ENCODE results near the gene PLXDC2. TPM values are rescaled to one million over a fixed set of nuclear protein-coding genes. Genes with fewer than 3 reads are reported as not detected.

PLXDC2 gene
- total RNA-seq, 6 experiments from 2014 or later = 4.1 to 6.5 (median 5.3) TPM

GRCh38 chr10:20299034-20299736 lies 483.0 kb downstream of the PLXDC2 start:
- H3K9me3 ChIP-seq = no peaks in the 10 kb centered on the region
- H3K27ac ChIP-seq = no peak overlapping the region
- TF ChIP-seq POLR2A (IDR thresholded peaks at IDR 0.05) = no peak
- no peak for TF ChIP-seq CTCF (IDR thresholded peaks at IDR 0.05)
- ATAC-seq = no peak
- intact Hi-C loops (cut with DNase I) = no loop called here
- no peaks in the 10 kb centered on the region for H3K36me3 ChIP-seq
- no peaks in the 10 kb centered on the region for H3K4me1 ChIP-seq
- 29% methylated on average over 4 of the region's 4 CpGs for whole genome bisulfite sequencing (ENCODE audit: insufficient coverage, low coverage, low lambda C conversion rate, missing lambda C conversion rate)
- H3K27me3 ChIP-seq = no peaks in the 10 kb centered on the region
- no peak overlapping the region for H3K4me3 ChIP-seq
- no peak for DNase-seq

DNA sequence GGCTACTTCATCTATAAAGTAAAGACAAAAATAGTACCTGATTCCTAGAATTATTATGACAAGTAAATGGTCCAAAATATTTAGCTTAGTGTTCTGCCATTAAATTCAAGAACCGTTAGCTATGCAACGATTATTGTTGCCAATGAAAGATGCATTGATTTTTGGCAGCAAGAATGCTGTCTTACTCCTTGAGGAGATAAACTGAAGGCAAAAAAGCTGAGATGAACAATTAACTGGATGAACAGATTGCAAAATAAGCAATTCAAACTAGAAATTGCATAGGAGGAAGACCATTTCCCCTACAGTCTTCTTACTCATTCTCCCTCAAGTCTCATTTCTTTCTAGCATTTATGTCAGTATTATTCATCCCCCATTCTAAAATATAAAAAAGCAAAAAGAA lies 484.5 kb downstream of the PLXDC2 start:
- Histone ChIP-seq H3K36me3 (no peaks in the 10 kb centered on the region), H3K27ac (no peak overlapping the region), H3K9me3 (no peaks in the 10 kb centered on the region), H3K4me3 (no peak overlapping the region), H3K27me3 (no peaks in the 10 kb centered on the region), H3K4me1 (no peaks in the 10 kb centered on the region)
- WGBS (ENCODE audit: insufficient coverage, low coverage, low lambda C conversion rate, missing lambda C conversion rate) = 96% methylated on average over 2 of the region's 2 CpGs
- TF ChIP-seq POLR2A (IDR thresholded peaks at IDR 0.05) (no peak), CTCF (IDR thresholded peaks at IDR 0.05) (no peak)
- DNase-seq = no peak
- intact Hi-C loops (cut with DNase I) = no loop called here
- ATAC-seq = no peak

- H3K9me3 ChIP-seq = no peaks in the 10 kb centered on the region
- TF ChIP-seq POLR2A (IDR thresholded peaks at IDR 0.05) = no peak
- TF ChIP-seq CTCF (IDR thresholded peaks at IDR 0.05) = no peak
- H3K4me3 ChIP-seq = no peak overlapping the region
- WGBS (ENCODE audit: insufficient coverage, low coverage, low lambda C conversion rate, missing lambda C conversion rate) = 100% methylated on average over 1 of the region's 2 CpGs
- H3K27me3 ChIP-seq = no peaks in the 10 kb centered on the region
- no peak for DNase-seq
- H3K36me3 ChIP-seq = no peaks in the 10 kb centered on the region
- no peaks in the 10 kb centered on the region for H3K4me1 ChIP-seq
- no peak overlapping the region for H3K27ac ChIP-seq
- ATAC-seq = no peak
- intact Hi-C loops (cut with DNase I) = no loop called here
These were observed 485.8 kb downstream of the PLXDC2 start for GRCh38 chr10:20302033-20302432.

DNA sequence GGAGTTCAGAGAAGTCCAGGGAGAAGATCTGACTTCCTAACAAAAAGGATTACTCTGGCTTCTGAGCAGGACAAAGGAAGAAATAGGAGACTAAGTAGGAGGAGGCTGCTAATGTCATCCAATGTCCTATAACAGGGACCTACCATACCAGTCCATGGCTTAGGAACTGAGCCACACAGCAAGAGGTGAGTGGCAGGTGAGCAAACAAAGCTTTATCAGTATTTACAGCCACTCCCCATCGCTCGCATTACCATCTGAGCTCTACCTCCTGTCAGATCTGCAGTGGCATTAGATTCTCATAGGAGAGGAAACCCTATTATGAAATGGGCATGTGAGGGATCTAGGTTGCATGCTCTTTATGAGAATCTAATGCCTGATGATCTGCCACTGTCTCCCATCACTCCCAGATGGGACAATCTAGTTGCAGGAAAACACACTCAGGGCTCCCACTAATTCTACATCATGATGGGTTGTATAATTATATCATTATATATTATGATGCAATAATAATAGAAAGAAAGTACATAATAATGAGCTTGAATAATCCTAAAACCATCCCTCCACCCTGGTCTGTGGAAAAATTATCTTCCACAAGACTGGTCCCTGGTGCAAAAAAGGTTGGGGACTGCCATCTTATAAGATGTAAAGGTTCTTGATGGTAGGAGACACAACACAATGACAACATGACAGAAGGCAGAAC lies 487.4 kb downstream of the PLXDC2 start:
- TF ChIP-seq CTCF (IDR thresholded peaks at IDR 0.05) (no peak), POLR2A (IDR thresholded peaks at IDR 0.05) (no peak)
- H3K4me1 ChIP-seq = no peaks in the 10 kb centered on the region
- intact Hi-C loops (cut with DNase I) = no loop called here
- no CpG with 5 or more reads among the region's 2 CpGs for WGBS (ENCODE audit: insufficient coverage, low coverage, low lambda C conversion rate, missing lambda C conversion rate)
- no peaks in the 10 kb centered on the region for H3K27me3 ChIP-seq
- H3K9me3 ChIP-seq = no peaks in the 10 kb centered on the region
- ATAC-seq (no peak), DNase-seq (no peak)
- no peaks in the 10 kb centered on the region for H3K36me3 ChIP-seq
- H3K4me3 ChIP-seq = no peak overlapping the region
- H3K27ac ChIP-seq = no peak overlapping the region
